ENCODE measurements around the gene BAAT. TPM values are rescaled to one million over a fixed set of nuclear protein-coding genes. Genes with fewer than 3 reads are reported as not detected.

Gene BAAT
- total and polyA plus RNA-seq, 2 of the 4 experiments (the other 2 are of a cell fraction): not detected

DNA sequence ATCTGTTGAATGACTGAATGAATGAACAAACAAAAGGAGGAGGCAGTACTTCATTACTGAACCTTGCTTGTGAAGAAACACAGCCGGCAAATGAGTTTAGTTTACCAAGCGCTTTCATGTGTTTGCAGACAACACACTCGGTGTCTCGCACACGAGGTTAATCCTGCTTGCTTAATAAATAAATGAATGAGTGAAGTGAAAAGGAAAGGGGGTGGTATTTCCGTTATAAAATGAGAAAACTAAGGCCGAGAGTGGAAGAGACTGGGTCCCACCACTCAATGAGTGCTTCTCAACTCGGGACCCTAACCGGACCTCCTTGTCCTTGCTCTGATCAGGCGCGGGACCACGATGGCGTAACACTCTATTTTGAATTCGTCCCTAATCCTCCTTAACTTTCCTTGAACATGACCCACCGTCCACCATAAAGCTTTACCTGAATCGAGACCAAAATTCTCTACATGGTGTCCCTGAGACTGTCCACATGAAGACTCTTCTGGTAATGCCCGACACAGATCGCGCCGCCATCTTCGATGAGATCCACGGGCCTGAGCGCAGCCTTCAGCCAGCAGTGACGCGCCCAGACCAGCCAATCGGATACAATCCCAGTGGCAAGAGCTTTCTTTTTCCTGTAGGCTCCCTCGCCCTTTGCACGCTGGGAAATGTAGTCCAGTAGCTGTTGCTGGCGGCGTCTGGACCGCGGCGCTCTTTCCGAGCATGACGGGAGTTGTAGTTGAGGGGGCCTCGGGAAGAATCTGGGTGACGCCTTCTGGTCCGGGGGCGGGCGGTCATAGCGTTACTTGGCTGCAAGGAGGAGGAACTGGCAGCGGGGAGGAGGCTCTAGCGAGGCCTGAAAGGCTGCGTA is 13.5 kb upstream of the BAAT start, which contains the start of the genes MRPL50 and ZNF189:
Gene MRPL50 (minus strand): TSS at position 551 of the 862 bp plus-strand sequence. CDS start 26 bp downstream, at position 525.
Gene ZNF189 (plus strand): TSS at position 784 of the 862 bp plus-strand sequence. CDS start 306 bp downstream, outside the sequence.
- dilution Hi-C loops (cut with HindIII; ENCODE audit: low sequenced_read_pairs, unreplicated experiment) (no loop called here), intact Hi-C loops (cut with micrococcal nuclease) (loop anchor here (5.0 kb wide), 1 partner anchor 134 kb away; the partner anchor contains the start of gene RNF20)
- H4K8ac ChIP-seq (ENCODE audit: low read depth in 2 of 2, low read length in 2 of 2): peak within 1 kb of the TSS; percentile 88 to 96
- 0 out of 2 replicates have a peak, but pooled peaks have one; percentile 32 for TF ChIP-seq RFX5 (IDR thresholded peaks at IDR 0.05; ENCODE audit: low read depth, low read length)
- TF ChIP-seq MAFK (IDR thresholded peaks at IDR 0.05; ENCODE audit: low read depth, low read length): no peak
- TF ChIP-seq NFE2L2 (IDR thresholded peaks at IDR 0.05; ENCODE audit: low read depth, low read length): no peak
- TF ChIP-seq MAZ (IDR thresholded peaks at IDR 0.05; ENCODE audit: borderline replicate concordance, low read depth, low read length): no peak
- no peak for TF ChIP-seq RCOR1 (IDR thresholded peaks at IDR 0.05; ENCODE audit: insufficient replicate concordance, low read length)
- TF ChIP-seq, protein P1, sequence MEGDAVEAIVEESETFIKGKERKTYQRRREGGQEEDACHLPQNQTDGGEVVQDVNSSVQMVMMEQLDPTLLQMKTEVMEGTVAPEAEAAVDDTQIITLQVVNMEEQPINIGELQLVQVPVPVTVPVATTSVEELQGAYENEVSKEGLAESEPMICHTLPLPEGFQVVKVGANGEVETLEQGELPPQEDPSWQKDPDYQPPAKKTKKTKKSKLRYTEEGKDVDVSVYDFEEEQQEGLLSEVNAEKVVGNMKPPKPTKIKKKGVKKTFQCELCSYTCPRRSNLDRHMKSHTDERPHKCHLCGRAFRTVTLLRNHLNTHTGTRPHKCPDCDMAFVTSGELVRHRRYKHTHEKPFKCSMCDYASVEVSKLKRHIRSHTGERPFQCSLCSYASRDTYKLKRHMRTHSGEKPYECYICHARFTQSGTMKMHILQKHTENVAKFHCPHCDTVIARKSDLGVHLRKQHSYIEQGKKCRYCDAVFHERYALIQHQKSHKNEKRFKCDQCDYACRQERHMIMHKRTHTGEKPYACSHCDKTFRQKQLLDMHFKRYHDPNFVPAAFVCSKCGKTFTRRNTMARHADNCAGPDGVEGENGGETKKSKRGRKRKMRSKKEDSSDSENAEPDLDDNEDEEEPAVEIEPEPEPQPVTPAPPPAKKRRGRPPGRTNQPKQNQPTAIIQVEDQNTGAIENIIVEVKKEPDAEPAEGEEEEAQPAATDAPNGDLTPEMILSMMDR (conservative IDR thresholded peaks at IDR 0.05; ENCODE audit: low read depth, low read length): no peak
- TF ChIP-seq, protein P2, sequence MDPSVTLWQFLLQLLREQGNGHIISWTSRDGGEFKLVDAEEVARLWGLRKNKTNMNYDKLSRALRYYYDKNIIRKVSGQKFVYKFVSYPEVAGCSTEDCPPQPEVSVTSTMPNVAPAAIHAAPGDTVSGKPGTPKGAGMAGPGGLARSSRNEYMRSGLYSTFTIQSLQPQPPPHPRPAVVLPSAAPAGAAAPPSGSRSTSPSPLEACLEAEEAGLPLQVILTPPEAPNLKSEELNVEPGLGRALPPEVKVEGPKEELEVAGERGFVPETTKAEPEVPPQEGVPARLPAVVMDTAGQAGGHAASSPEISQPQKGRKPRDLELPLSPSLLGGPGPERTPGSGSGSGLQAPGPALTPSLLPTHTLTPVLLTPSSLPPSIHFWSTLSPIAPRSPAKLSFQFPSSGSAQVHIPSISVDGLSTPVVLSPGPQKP (IDR thresholded peaks at IDR 0.05; ENCODE audit: borderline replicate concordance, low read depth, low read length): no peak
- peak; percentile 64; the same call in 1 of the 2 replicates for TF ChIP-seq CEBPB (IDR thresholded peaks at IDR 0.05; ENCODE audit: low read depth, low read length)
- no peak for TF ChIP-seq RAD21 (IDR thresholded peaks at IDR 0.05; ENCODE audit: low read length)
- TF ChIP-seq BHLHE40 (IDR thresholded peaks at IDR 0.05; ENCODE audit: low read depth, low read length): no peak
- 0 out of 2 replicates have a peak, but pooled peaks have one; percentile 33 for TF ChIP-seq MXI1 (IDR thresholded peaks at IDR 0.05; ENCODE audit: borderline replicate concordance, low read depth, low read length)
- no peak for TF ChIP-seq FOS (IDR thresholded peaks at IDR 0.05; ENCODE audit: low read depth, low read length)

More for the DNA sequence above, 13.5 kb upstream of the BAAT start, which contains the start of the genes MRPL50 and ZNF189:
- TSS peak; percentile 62 for BruUV-seq (replicated peaks)
- CTCF ChIA-PET: interaction anchor here (0.8 kb wide), 1 partner anchor 10 kb away, joined by 3 read pairs; no protein-coding TSS in a partner anchor
- H3K18ac ChIP-seq (ENCODE audit: low read depth, low read length): peak within 1 kb of the TSS; percentile 80
- H3K4me2 ChIP-seq (ENCODE audit: low read depth, low read length): peak within 1 kb of the TSS; percentile 97
- WGBS, 2 experiments (ENCODE audit: extremely low coverage in 2 of 2, insufficient read length in 1 of 2): 0% methylated on average over 13 of the region's 44 CpGs; no CpG with 5 or more reads in 1 of the 2 experiments
- H3K14ac ChIP-seq (replicated peaks; ENCODE audit: low read depth, low read length): peak within 1 kb of the TSS; percentile 99
- in situ Hi-C loops (cut with MboI; ENCODE audit: low sequenced_read_pairs): no loop called here
- no peaks in the 10 kb centered on the region; the same call in 1 of the 2 replicates for H3K9me3 ChIP-seq (ENCODE audit: control insufficient read depth, insufficient read depth, low read length)
- no peaks in the 10 kb centered on the region for H3K27me3 ChIP-seq (ENCODE audit: control insufficient read depth, insufficient read depth, low read length)
- peak within 1 kb of the TSS; percentile 77 for H2BK120ac ChIP-seq (ENCODE audit: low read depth, low read length)
- H3K36me3 ChIP-seq (ENCODE audit: control insufficient read depth, insufficient read depth, low read length): peaks cover 16% of the 10 kb centered on the region
- H3K79me1 ChIP-seq (ENCODE audit: low read depth in 1 of 2, low read length in 2 of 2): peaks cover 27 to 48% of the 10 kb centered on the region in 2 experiments
- H4K5ac ChIP-seq (ENCODE audit: low read depth, low read length): peak within 1 kb of the TSS; percentile 90
- H3K23ac ChIP-seq (ENCODE audit: low read depth, low read length): peak within 1 kb of the TSS; percentile 99
- no peaks in the 10 kb centered on the region for H3K9me1 ChIP-seq (ENCODE audit: insufficient read depth, low read length)
- DNase-seq: peak; percentile 99
- peak within 1 kb of the TSS; percentile 83 for H3K27ac ChIP-seq (ENCODE audit: insufficient read depth, low read length)
- H2BK20ac ChIP-seq (ENCODE audit: low read depth, low read length): no peak within 1 kb of the TSS; the same call in 1 of the 2 replicates
- peak within 1 kb of the TSS; percentile 82 for H2BK5ac ChIP-seq (ENCODE audit: low read depth, low read length, poor library complexity, severe bottlenecking)
- H3K4ac ChIP-seq (ENCODE audit: low read depth, low read length): peak within 1 kb of the TSS; percentile 90
- peaks cover 2% of the 10 kb centered on the region for H3K4me1 ChIP-seq (ENCODE audit: control insufficient read depth, insufficient read depth, low read length)
- no peaks in the 10 kb centered on the region for H4K20me1 ChIP-seq (ENCODE audit: insufficient read depth, low read length)
- ATAC-seq (ENCODE audit: low read depth): peak; percentile 98
- H3K9ac ChIP-seq (ENCODE audit: low read depth, low read length): peak within 1 kb of the TSS; percentile 98
- peak within 1 kb of the TSS; percentile 74; the same call in 1 of the 3 replicates for H2BK15ac ChIP-seq (ENCODE audit: low read depth, low read length)
- H2AFZ ChIP-seq (replicated peaks; ENCODE audit: low read length, poor library complexity): peak within 1 kb of the TSS; percentile 93
- H3K56ac ChIP-seq (ENCODE audit: extremely low read depth, insufficient read depth, low read length): peak within 1 kb of the TSS; percentile 96
- peak within 1 kb of the TSS; percentile 78 for H3K4me3 ChIP-seq (ENCODE audit: insufficient read depth, low read depth, low read length)
- peak within 1 kb of the TSS; percentile 94 for H2AK9ac ChIP-seq (replicated peaks; ENCODE audit: low read depth, low read length, poor library complexity)
- POLR2A ChIA-PET (ENCODE audit: unreplicated experiment): no interaction called here
- H4K91ac ChIP-seq (ENCODE audit: insufficient read depth, low read depth, low read length): peak within 1 kb of the TSS; percentile 93
- peak within 1 kb of the TSS; percentile 69; the same call in 1 of the 2 replicates for H2AK5ac ChIP-seq (ENCODE audit: low read depth, low read length)

All from IMR-90 (cell line).